OCI-LY7 (cell line): Measurements from ENCODE around the gene GPSM3.

Experiments used
- CTCF ChIP-seq: fragments of 200-600 bp; sonication (generic); conservative IDR thresholded peaks from 2 replicates; pipeline ENCODE4 v1.5.1; 2014; ENCODE audit warnings: mild to moderate bottlenecking, antibody characterized with exemption, low read length, moderate library complexity, mixed read lengths
- EZH2phosphoT487 ChIP-seq: fragments of 200-600 bp; sonication (generic); IDR thresholded peaks from 2 replicates; pipeline ENCODE4 v1.6.1; 2018; ENCODE audit warnings: low read depth, borderline replicate concordance, mild to moderate bottlenecking, mixed run types, antibody characterized with exemption, low read length, moderate library complexity, mixed read lengths

- TF ChIP-seq CTCF (no peak), EZH2phosphoT487 (no peak)
Observed at GRCh38 chr6:32203426-32204267, 11.2 kb upstream of the GPSM3 start.
